ENCODE data around the gene MGAT4C. TPM values are rescaled to one million over a fixed set of nuclear protein-coding genes. Genes with fewer than 3 reads are reported as not detected.

MGAT4C gene
- total and polyA plus RNA-seq, 2 donors (not counting 3 experiments of a cell fraction or from before 2014, with no cell fraction given) = not detected

GRCh38 chr12:85947286-85947685 is 308.9 kb downstream of the MGAT4C start:
- BruUV-seq (replicated peaks) = no TSS peak
- no peaks in the 10 kb centered on the region for H3K79me2 ChIP-seq (ENCODE audit: control insufficient read depth, insufficient read depth, low read length)
- no peaks in the 10 kb centered on the region for H4K20me1 ChIP-seq (replicated peaks; ENCODE audit: control insufficient read depth, extremely low read depth, insufficient read depth, low read length)
- TF ChIP-seq POLR2A (IDR thresholded peaks at IDR 0.05; ENCODE audit: low read depth, low read length) (no peak), JUN (IDR thresholded peaks at IDR 0.05; ENCODE audit: borderline replicate concordance, insufficient read depth, insufficient read length, low read depth) (no peak), EZH2 (IDR thresholded peaks at IDR 0.05; ENCODE audit: borderline replicate concordance, low read depth, low read length, severe bottlenecking) (no peak), FOS (IDR thresholded peaks at IDR 0.05; ENCODE audit: borderline replicate concordance, insufficient read depth, low read length) (no peak), CTCF (IDR thresholded peaks at IDR 0.05; ENCODE audit: extremely low read depth in 1 of 2, insufficient read depth in 1 of 2, low read depth in 1 of 2, low read length in 2 of 2) (no peak), POLR2AphosphoS5 (IDR thresholded peaks at IDR 0.05; ENCODE audit: insufficient read depth, low read depth, low read length) (no peak), GATA2 (IDR thresholded peaks at IDR 0.05; ENCODE audit: insufficient read depth, insufficient read length, low read depth, low read length) (no peak)
- H3K4me1 ChIP-seq (ENCODE audit: control insufficient read depth, extremely low read depth, insufficient read depth, low read length) = peaks cover 2% of the 10 kb centered on the region
- ChIA-PET CTCF (interaction anchor here (1.1 to 6.8 kb wide), 4 partner anchors 15 to 967 kb away, joined by 3 to 100 read pairs (median 12); no protein-coding TSS in a partner anchor), POLR2A (no interaction called here)
- dilution Hi-C loops (cut with MboI; ENCODE audit: extremely low pct_ligation_motif_present, low sequenced_read_pairs) (no loop called here), intact Hi-C loops (cut with micrococcal nuclease) (no loop called here)
- H3K9ac ChIP-seq (replicated peaks; ENCODE audit: extremely low read depth, insufficient read depth, low read length) = no peak overlapping the region
- no peak for DNase-seq (ENCODE audit: low read depth, low spot score)
- no peaks in the 10 kb centered on the region for H3K9me1 ChIP-seq (replicated peaks; ENCODE audit: control insufficient read depth, extremely low read depth, insufficient read depth, low read length)
- no peaks in the 10 kb centered on the region for H3K27me3 ChIP-seq (ENCODE audit: control insufficient read depth in 2 of 2, insufficient read depth in 2 of 2, low read length in 2 of 2)
- H3K9me3 ChIP-seq (replicated peaks; ENCODE audit: control insufficient read depth, insufficient read depth, low read length) = no peaks in the 10 kb centered on the region
- no peak overlapping the region for H3K4me3 ChIP-seq (replicated peaks in 1 of 3; ENCODE audit: insufficient read depth in 1 of 3, low read depth in 1 of 3, low read length in 3 of 3)
- no peak overlapping the region for H3K27ac ChIP-seq (ENCODE audit: insufficient read depth, low read depth, low read length)
- no peak for FAIRE-seq
- H3K36me3 ChIP-seq (ENCODE audit: control insufficient read depth in 2 of 2, extremely low read depth in 1 of 2, insufficient read depth in 2 of 2, low read length in 2 of 2) = no peaks in the 10 kb centered on the region
- no peak overlapping the region for H3K4me2 ChIP-seq (ENCODE audit: insufficient read depth, low read length)
- no peak overlapping the region for H2AFZ ChIP-seq (ENCODE audit: low read depth, low read length)

All from endothelial cell of umbilical vein (primary cell).